ENCODE results near the gene ADIPOQ. TPM values are rescaled to one million over a fixed set of nuclear protein-coding genes. Genes with fewer than 3 reads are reported as not detected.

Gene ADIPOQ
- total and polyA plus RNA-seq, 2 of the 4 experiments (the other 2 are of a cell fraction): not detected

- Histone ChIP-seq H3K4ac (ENCODE audit: low read depth, low read length) (no peak overlapping the region), H4K20me1 (ENCODE audit: insufficient read depth, low read length) (no peaks in the 10 kb centered on the region), H3K56ac (ENCODE audit: extremely low read depth, insufficient read depth, low read length) (no peak overlapping the region), H2BK120ac (ENCODE audit: low read depth, low read length) (peak overlapping the region; percentile 35; the same call in 1 of the 2 replicates), H4K5ac (ENCODE audit: low read depth, low read length) (no peak overlapping the region), H3K27me3 (ENCODE audit: control insufficient read depth, insufficient read depth, low read length) (no peaks in the 10 kb centered on the region), H3K4me1 (ENCODE audit: control insufficient read depth, insufficient read depth, low read length) (peaks cover 3% of the 10 kb centered on the region; the same call in 1 of the 2 replicates), H3K4me2 (ENCODE audit: low read depth, low read length) (no peak overlapping the region), H3K18ac (ENCODE audit: low read depth, low read length) (no peak overlapping the region), H2AK5ac (ENCODE audit: low read depth, low read length) (no peak overlapping the region), H4K8ac (ENCODE audit: low read depth in 2 of 2, low read length in 2 of 2) (peak overlapping the region in 1 of 2 experiments; percentile 43; a peak in 2 of 4 replicates), H2AK9ac (replicated peaks; ENCODE audit: low read depth, low read length, poor library complexity) (no peak overlapping the region), H3K36me3 (ENCODE audit: control insufficient read depth, insufficient read depth, low read length) (no peaks in the 10 kb centered on the region), H3K79me1 (ENCODE audit: low read depth in 1 of 2, low read length in 2 of 2) (no peaks in the 10 kb centered on the region), H3K14ac (replicated peaks; ENCODE audit: low read depth, low read length) (0 out of 2 replicates have a peak overlapping the region, but pooled peaks have one; percentile 25), H2BK5ac (ENCODE audit: low read depth, low read length, poor library complexity, severe bottlenecking) (no peak overlapping the region), H3K9ac (ENCODE audit: low read depth, low read length) (no peak overlapping the region), H3K4me3 (ENCODE audit: insufficient read depth, low read depth, low read length) (no peak overlapping the region), H2AFZ (replicated peaks; ENCODE audit: low read length, poor library complexity) (peak overlapping the region; percentile 1), H3K27ac (ENCODE audit: insufficient read depth, low read length) (no peak overlapping the region), H4K91ac (ENCODE audit: insufficient read depth, low read depth, low read length) (no peak overlapping the region), H3K9me1 (ENCODE audit: insufficient read depth, low read length) (no peaks in the 10 kb centered on the region), H2BK15ac (ENCODE audit: low read depth, low read length) (no peak overlapping the region), H2BK20ac (ENCODE audit: low read depth, low read length) (no peak overlapping the region), H3K23ac (ENCODE audit: low read depth, low read length) (no peak overlapping the region), H3K9me3 (ENCODE audit: control insufficient read depth, insufficient read depth, low read length) (no peaks in the 10 kb centered on the region)
- intact Hi-C loops (cut with micrococcal nuclease): loop anchor here (10.0 kb wide), 1 partner anchor 531 kb away; no protein-coding TSS in a partner anchor
- TF ChIP-seq CTCF (conservative IDR thresholded peaks at IDR 0.05; ENCODE audit: low read depth, low read length) (no peak), CEBPB (IDR thresholded peaks at IDR 0.05; ENCODE audit: low read depth, low read length) (peak; percentile 37; the same call in 1 of the 2 replicates), RCOR1 (IDR thresholded peaks at IDR 0.05; ENCODE audit: insufficient replicate concordance, low read length) (no peak), RAD21 (IDR thresholded peaks at IDR 0.05; ENCODE audit: low read length) (no peak), NFE2L2 (IDR thresholded peaks at IDR 0.05; ENCODE audit: low read depth, low read length) (no peak; the same call in 1 of the 2 replicates), CHD1 (IDR thresholded peaks at IDR 0.05; ENCODE audit: low read depth, low read length) (no peak)
- peak; percentile 90 for ATAC-seq (ENCODE audit: low read depth)
- 100% methylated on average over 1 of the region's 1 CpG; no CpG with 5 or more reads in 1 of the 2 experiments for WGBS, 2 experiments (ENCODE audit: extremely low coverage in 2 of 2, insufficient read length in 1 of 2)
- ChIA-PET POLR2A (ENCODE audit: unreplicated experiment) (no interaction called here), CTCF (no interaction called here)
- DNase-seq: peak; percentile 68
- no TSS peak for BruUV-seq (replicated peaks)
- dilution Hi-C loops (cut with HindIII; ENCODE audit: low sequenced_read_pairs, unreplicated experiment): no loop called here
- in situ Hi-C loops (cut with MboI; ENCODE audit: low sequenced_read_pairs): loop anchor here (25.0 kb wide), 1 partner anchor 828 kb away; no protein-coding TSS in a partner anchor
Measured at GRCh38 chr3:186815435-186815834, 27.1 kb upstream of the ADIPOQ start.
